OCI-M1 (cell line): ENCODE data around the gene SMC6.

Experiments
- DNase-seq: peaks from one replicate; lab custom pipeline; 2025; lab: John Stamatoyannopoulos, UW

Gene SMC6

DNA sequence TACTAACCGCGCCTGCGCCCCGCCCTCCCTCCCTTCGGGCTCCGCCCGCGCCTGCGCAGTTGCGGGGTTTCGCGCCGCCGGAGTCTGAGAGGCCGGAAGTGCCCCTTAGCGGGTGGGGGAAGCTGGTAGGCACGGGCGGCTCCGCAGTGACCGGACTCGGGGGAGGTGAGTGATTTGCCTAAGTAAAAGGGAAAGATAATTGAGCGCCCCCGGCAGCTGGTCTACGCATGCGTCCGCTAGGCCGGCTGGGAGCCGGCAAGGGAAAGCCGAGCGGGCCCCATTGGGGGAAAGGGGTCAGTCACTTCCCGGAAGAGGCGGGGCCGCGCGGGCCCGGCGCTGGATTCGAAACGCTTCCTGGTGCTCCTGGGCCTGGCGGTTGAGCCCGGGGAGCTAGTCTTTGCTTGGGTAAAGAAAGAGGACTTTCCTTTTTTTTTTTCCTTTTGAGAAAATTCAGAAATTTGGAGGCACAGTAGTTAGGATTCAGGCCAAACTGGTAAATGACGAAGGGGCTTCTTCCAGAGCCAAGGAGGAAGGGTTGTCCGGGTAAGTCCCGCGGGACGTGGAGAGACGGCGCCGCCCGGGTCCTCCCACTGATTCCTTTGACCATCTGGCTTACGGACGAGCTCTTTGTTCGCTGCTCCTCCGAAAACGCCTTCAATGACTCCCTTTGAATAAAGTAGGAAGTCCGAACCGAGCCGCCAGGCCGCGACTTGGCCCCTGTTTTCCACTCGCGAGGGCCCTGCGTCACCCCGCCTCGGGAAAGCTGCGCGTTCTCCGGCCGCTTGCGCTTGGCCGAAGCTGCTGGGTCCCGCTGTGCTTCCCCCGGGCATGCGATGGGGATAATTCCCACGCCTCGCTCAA, at the start of gene SMC6, which contains the start of gene GEN1:
TSS of gene SMC6 (minus strand) at position 8 of the 861 bp plus-strand sequence. CDS start 7,864 bp downstream, outside the sequence.
TSS of gene GEN1 (plus strand) at position 336 of the 861 bp plus-strand sequence. CDS start 5,806 bp downstream, outside the sequence.
- peak; percentile 98 for DNase-seq

DNA sequence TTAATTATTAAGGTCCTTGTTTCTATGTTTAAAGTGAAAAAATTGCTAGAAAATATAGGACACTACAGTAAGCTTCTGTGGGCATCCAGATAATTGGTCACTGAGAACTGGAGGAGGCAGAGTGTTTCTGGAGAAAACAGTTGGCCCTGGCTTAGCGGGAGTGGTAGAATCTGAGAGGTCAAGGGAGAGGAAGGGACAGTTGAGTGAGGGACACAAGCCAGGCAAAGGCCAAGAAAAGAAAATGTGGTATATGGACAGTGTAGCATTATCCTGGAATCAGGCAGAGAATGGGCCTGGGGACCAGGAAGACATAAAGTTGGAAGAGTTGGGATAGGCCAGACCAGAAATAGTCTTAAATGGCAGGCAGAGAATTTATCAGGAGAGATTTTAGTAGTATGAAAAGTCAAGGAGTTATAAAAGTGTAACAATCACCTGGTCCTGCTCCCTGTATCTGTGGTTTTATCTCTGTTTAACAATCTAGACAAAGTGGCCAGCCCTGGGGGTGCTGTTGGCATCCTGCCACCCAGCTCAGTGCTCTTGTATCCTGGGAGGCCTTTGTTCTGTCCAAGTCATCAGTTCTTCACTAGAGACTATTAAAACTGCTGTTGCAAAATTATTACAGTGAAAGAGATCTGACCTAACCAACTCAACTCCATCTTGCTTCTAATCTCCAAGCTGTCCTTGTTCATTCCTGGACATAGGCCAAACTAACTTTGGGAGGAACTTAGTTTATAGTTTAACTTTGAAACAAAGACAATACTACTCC, 47.3 kb upstream of the SMC6 start:
- DNase-seq, result no peak

DNA sequence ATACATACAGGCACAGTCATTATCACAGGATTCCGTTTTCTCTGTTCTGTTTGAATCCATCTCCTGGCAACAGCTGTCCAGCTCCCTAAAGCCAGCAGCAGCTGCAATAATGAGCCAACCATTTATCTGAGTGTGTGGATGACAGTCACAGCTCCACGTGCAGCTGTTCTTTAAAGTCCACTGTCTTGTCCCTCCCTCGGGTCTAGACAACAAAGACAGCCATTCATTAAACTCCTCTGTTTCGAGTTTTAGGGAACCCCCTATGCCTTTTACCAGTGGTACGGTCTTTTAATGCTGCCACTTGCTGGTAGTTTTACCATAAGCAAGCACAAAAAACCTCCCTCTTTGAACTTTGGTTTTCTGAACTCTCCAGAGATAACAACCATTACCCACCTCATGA, 46.6 kb upstream of the SMC6 start:
- DNase-seq, result no peak

DNA sequence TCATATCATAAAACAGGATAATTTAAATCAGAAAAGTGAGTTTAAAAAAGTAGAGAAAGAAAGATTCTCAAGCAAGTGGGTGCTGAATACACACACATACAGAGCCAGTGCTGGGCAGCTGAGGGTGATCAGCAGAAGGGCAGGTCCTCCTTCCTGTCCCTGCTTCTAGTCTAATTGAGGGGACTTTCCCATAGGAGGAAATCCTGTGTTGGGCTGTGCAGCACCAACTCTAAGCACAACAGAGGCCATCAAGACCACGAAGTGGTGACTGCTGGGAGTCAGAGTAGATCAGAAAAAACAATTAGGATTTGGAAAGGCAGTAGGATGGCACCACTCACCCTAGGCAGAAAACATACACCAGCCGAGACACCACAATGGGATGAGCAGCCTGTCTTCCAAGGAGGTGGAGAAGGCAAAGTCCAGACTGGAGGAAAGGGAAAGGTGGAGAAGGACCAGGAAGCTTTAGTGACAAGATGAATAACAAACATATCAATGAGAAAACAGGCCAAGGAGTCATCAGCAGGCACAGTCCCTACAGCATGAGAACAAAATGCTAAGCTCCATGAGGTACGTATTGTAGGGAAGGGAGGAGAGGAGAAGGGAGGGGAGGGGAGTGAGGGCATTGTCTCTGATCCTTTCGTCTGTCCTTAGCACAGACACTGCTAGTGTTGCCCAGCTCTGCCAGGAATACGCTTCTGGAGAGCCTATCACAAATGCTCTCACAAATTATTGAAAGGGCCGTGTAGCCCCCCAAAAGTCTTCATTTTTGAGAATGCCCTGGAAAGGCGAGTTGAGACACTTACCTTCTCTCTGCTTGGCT, 45.9 kb upstream of the SMC6 start:
- DNase-seq, result no peak

- no peak for DNase-seq
Observed at GRCh38 chr2:17798338-17798737, 44.7 kb upstream of the SMC6 start.

DNA sequence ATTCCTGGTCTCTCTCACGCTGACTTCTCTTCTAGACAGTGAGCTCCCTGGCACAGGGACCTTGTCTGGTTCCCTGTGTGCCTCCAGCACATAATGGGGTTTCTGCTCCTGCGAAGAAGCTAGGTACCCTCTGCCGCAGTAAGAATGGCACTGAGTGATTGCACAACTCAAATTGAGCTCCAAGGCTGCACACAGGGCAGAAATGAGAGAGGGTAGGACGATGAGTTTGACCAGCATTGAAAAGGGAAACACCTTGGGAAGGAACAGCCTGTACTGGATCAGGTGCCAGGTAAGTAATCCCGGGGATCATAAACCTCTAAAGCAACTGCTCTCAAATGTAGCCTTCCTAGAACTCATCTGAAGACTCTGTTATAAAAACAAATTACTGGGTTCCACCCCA, 41.7 kb upstream of the SMC6 start:
- DNase-seq, result no peak

GRCh38 chr2:17793803-17794354, 40.3 kb upstream of the SMC6 start:
- no peak for DNase-seq

DNA sequence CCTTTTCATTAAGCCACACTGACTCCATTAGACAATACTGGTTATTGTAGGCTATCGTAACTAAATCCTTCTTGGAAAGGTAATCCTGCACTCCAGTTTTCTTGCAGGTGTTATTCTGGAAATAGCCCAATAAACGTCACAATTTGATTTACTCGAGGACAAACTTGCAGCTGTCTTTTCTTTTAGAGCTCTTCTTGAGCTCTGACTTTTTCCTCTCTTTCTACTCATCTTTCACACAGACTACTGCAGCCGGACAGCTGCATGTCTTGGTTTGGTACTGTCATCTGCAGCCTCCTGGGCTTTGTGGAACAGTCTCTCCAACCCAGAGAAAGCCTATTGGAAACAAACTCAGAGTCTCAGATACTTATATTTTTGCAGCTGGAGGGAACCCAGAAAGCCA, 39.7 kb upstream of the SMC6 start:
- no peak for DNase-seq

DNA sequence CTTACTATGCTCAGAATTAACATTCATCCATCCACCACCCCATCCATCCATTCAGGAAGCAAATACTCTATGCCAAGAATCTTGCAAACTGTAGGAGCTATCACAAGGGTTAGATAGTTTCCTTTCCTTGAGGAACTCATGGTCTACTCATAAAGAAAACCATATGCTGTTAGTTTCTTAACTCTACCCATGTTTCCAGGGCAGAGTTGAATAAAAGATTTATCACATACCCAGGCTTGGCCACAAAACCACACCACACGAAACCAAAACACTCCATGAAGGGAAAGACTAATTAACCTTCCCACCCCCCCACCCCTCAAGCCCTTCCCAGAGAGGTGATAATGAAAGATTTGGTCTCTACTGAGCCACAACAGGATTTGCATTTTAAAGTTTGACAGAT, 38.9 kb upstream of the SMC6 start:
- peak; percentile 52 for DNase-seq

DNA sequence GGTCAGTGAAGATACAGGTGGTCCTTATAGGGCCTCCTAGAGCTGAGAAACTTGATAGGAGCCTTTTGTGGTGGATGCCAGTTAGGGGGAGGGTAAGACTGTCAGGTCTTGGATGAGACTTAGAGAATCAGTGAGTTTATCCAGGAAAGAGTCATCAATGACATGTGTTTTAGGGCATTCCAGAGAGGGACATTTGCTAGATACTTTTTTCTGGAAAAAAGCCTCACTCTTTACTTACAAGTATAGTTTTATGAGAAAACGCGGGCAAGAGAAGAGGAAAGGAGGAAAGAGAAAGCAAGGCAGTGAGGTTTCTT, 38.2 kb upstream of the SMC6 start:
- DNase-seq, result no peak

DNA sequence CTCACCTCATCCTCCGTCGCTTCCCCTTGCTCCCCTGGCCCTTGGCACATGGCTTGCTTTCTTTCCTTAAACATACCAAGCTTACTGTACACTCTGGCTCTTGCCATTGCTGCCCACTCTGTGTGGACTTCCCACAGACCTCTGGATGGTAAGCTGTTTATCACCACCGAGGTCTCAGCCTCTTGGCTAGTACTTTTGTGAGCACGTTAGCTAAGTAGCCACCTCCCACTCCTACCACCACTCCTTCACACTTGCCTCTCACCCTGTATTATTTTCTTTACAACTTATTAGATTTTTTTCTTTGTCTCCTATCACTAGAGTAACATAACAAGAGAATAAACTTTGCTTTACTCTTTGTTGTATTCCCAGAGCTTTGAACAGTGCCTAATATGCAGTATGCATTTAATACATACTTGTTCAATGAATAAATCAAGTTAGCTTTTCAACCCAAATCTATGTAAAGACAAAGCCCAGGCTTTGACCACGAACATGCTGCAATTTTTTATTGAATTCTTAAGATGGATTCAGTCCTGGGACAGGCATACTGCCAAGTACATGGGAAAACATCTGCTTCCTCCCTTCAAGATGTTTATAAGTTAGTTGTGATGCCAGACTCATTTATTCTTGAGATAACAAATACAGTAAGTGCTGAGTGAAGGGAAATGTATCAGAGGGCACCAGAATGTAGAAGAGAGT, 37.7 kb upstream of the SMC6 start:
- DNase-seq, result no peak

GRCh38 chr2:17790536-17790935, 36.9 kb upstream of the SMC6 start:
- DNase-seq, result no peak

- no peak for DNase-seq
Observed at GRCh38 chr2:17788773-17789172, 35.2 kb upstream of the SMC6 start.

- DNase-seq, result no peak
Observed at GRCh38 chr2:17786727-17787126, 33.1 kb upstream of the SMC6 start.

DNA sequence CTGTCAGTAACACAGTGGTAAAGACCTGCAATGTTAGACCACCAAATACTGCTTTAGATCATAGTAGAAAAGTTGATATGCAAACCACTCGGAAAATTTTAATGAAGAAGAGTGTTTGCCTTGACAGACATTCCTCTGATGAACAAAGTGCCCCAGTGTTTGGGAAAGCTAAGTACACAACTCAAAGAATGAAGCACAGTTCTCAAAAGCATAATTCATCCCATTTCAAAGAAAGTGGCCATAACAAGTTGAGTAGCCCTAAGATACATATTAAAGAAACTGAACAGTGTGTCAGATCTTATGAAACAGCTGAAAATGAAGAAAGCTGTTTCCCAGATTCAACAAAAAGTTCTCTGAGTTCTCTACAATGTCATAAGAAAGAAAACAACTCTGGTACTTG, 27.9 kb upstream of the SMC6 start:
- DNase-seq, result no peak

GRCh38 chr2:17780546-17780945, 26.9 kb upstream of the SMC6 start:
- DNase-seq, result no peak

GRCh38 chr2:17772532-17772931, 18.9 kb upstream of the SMC6 start:
- DNase-seq, result no peak

GRCh38 chr2:17771956-17772355, 18.3 kb upstream of the SMC6 start:
- DNase-seq, result no peak

- no peak for DNase-seq
Observed at GRCh38 chr2:17768894-17769293, 15.3 kb upstream of the SMC6 start.

DNA sequence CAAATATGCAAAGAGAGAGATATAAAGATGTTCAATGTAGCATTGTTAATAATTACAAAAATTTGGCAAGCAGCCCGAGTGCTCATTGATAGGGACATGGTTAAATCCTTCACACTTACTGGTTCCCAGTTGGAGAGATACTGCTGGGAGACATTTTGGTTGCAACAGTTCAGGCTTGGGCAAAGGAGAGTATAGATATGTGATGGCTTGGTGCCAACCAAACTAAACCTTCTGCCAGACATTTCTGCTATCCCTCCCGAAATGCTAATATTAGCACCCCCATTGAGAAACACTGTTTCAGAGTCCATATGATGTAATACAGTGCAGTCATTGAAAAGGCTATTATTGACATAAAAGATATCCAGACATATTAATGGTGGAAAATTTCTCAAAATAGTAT, 11.8 kb upstream of the SMC6 start:
- no peak for DNase-seq

GRCh38 chr2:17763641-17764333, 10.2 kb upstream of the SMC6 start:
- DNase-seq, result no peak
